ENCODE results near the gene PCDHGA6.
"Not testable (repeated sequence)": the region's sequence is repeated elsewhere in the genome, so short reads cannot be mapped to it uniquely, and the experiment has no call there.

The PCDHGA6 gene

GRCh38 chr5:141360685-141361084 is 13.0 kb upstream of the PCDHGA6 start:
- DNase-seq (ENCODE audit: low spot score): no peak

GRCh38 chr5:141362719-141363118 is 11.0 kb upstream of the PCDHGA6 start:
- no peak for DNase-seq (ENCODE audit: low spot score)

- DNase-seq (ENCODE audit: low spot score): no peak
These were observed 9.6 kb upstream of the PCDHGA6 start, which contains the start of gene PCDHGA5 for GRCh38 chr5:141363952-141364660. Gene PCDHGA5, plus strand, starts transcription at chr5:141364162. Its CDS starts 169 bp downstream, at chr5:141364331.

GRCh38 chr5:141366016-141366896 is 7.4 kb upstream of the PCDHGA6 start:
- no peak for DNase-seq (ENCODE audit: low spot score)

GRCh38 chr5:141369994-141370848 is 3.5 kb upstream of the PCDHGA6 start, which contains the start of gene PCDHGB3:
Gene PCDHGB3, plus strand, starts transcription at chr5:141370242. Its CDS starts 153 bp downstream, at chr5:141370395.
- DNase-seq (ENCODE audit: low spot score): no peak

- no peak for DNase-seq (ENCODE audit: low spot score)
These were observed 1.9 kb upstream of the PCDHGA6 start for GRCh38 chr5:141371572-141372475.

- no peak for DNase-seq (ENCODE audit: low spot score)
These were observed 936 bp downstream of the PCDHGA6 start for GRCh38 chr5:141374627-141375026.

GRCh38 chr5:141375444-141376155 is 1.9 kb downstream of the PCDHGA6 start:
- not testable (repeated sequence) for DNase-seq (ENCODE audit: low spot score)

- DNase-seq (ENCODE audit: low spot score): no peak
These were observed 9.0 kb downstream of the PCDHGA6 start, which contains the start of gene PCDHGA7 for GRCh38 chr5:141382469-141383294. Gene PCDHGA7, plus strand, starts transcription at chr5:141382742. Its CDS starts 158 bp downstream, at chr5:141382900.

- DNase-seq (ENCODE audit: low spot score): no peak
These were observed 9.7 kb downstream of the PCDHGA6 start for GRCh38 chr5:141383345-141383744.

GRCh38 chr5:141384471-141385267 is 11.0 kb downstream of the PCDHGA6 start:
- no peak for DNase-seq (ENCODE audit: low spot score)

- DNase-seq (ENCODE audit: low spot score): not testable (repeated sequence)
These were observed 14.0 kb downstream of the PCDHGA6 start, which contains the start of gene PCDHGB4 for GRCh38 chr5:141387557-141388311. Gene PCDHGB4, plus strand, starts transcription at chr5:141387698. Its CDS starts 187 bp downstream, at chr5:141387885.

GRCh38 chr5:141388661-141389060 is 15.0 kb downstream of the PCDHGA6 start:
- no peak for DNase-seq (ENCODE audit: low spot score)

GRCh38 chr5:141389153-141390042 is 15.7 kb downstream of the PCDHGA6 start:
- no peak for DNase-seq (ENCODE audit: low spot score)

GRCh38 chr5:141392429-141393198 is 18.9 kb downstream of the PCDHGA6 start, which contains the start of gene PCDHGA8:
Gene PCDHGA8, plus strand, starts transcription at chr5:141392633. Its CDS starts 181 bp downstream, at chr5:141392814.
- DNase-seq (ENCODE audit: low spot score): no peak

GRCh38 chr5:141393267-141393666 is 19.6 kb downstream of the PCDHGA6 start:
- no peak for DNase-seq (ENCODE audit: low spot score)
